DND-41 (cell line): ENCODE data around the gene RPN2.

Source experiments
- ATAC-seq: fragments of 200-7000 bp; cut with Tn5 transposase; 3 replicates; pipeline ENCODE4 v1.9.1; 2021; ENCODE audit warnings: low read depth; ENCODE audit not compliant: insufficient read depth
- DNase-seq: peaks from one replicate; pipeline ENCODE4 v3.0.0-alpha.2; 2020
- H2AFZ ChIP-seq: 2 replicates; pipeline ENCODE4 v1.6.0; 2012; ENCODE audit warnings: low read depth, low read length
- H3K27ac ChIP-seq: 2 replicates; pipeline ENCODE4 v1.5.1; 2012; ENCODE audit warnings: low read length, inconsistent platforms
- H3K27me3 ChIP-seq: fragments of 200-600 bp; sonication (generic); 2 replicates; pipeline ENCODE4 v1.6.0; 2012; ENCODE audit warnings: low read length, mild to moderate bottlenecking, inconsistent platforms; ENCODE audit not compliant: insufficient read depth, poor library complexity
- H3K36me3 ChIP-seq: 2 replicates; pipeline ENCODE4 v1.5.1; 2012; ENCODE audit warnings: low read length, inconsistent platforms; ENCODE audit not compliant: insufficient read depth
- H3K4me1 ChIP-seq: 2 replicates; pipeline ENCODE4 v1.5.1; 2012; ENCODE audit warnings: mild to moderate bottlenecking, low read length; ENCODE audit not compliant: insufficient read depth
- H3K4me2 ChIP-seq: 2 replicates; pipeline ENCODE4 v1.6.0; 2012; ENCODE audit warnings: mild to moderate bottlenecking, moderate library complexity, low read length, inconsistent platforms; ENCODE audit not compliant: insufficient read depth
- H3K4me3 ChIP-seq, 2 experiments: fragments of 200-600 bp in 1 of 2; shearing (Covaris generic) in 1 of 2; 2 replicates each; pipeline ENCODE4 v1.5.1; 2012 to 2016; ENCODE audit warnings: inconsistent platforms in 2 of 2, low read length in 2 of 2, mild to moderate bottlenecking in 2 of 2, low read depth in 1 of 2, moderate library complexity in 1 of 2
- H3K79me2 ChIP-seq: 2 replicates; pipeline ENCODE4 v1.6.0; 2012; ENCODE audit warnings: low read length, inconsistent platforms; ENCODE audit not compliant: insufficient read depth
- H3K9ac ChIP-seq: 2 replicates; pipeline ENCODE4 v1.6.0; 2012; ENCODE audit warnings: low read depth, mild to moderate bottlenecking, inconsistent platforms, low read length, moderate library complexity
- H3K9me3 ChIP-seq: 2 replicates; pipeline ENCODE4 v1.5.1; 2012; ENCODE audit warnings: low read length, moderate library complexity, mild to moderate bottlenecking, inconsistent platforms; ENCODE audit not compliant: insufficient read depth, severe bottlenecking
- H4K20me1 ChIP-seq: 2 replicates; pipeline ENCODE4 v1.6.0; 2012; ENCODE audit warnings: low read length; ENCODE audit not compliant: insufficient read depth
- EZH2 ChIP-seq: IDR thresholded peaks from 3 replicates; pipeline ENCODE4 v1.6.1; 2012; ENCODE audit warnings: borderline replicate concordance, low read depth, mild to moderate bottlenecking, moderate library complexity, low read length, inconsistent platforms; ENCODE audit not compliant: severe bottlenecking
- TF ChIP-seq, protein P1 (sequence below): IDR thresholded peaks from 2 replicates; pipeline ENCODE4 v1.5.1; 2012; ENCODE audit warnings: borderline replicate concordance, low read length, moderate library complexity, mild to moderate bottlenecking; ENCODE audit not compliant: poor library complexity, severe bottlenecking; ENCODE audit errors: extremely low read depth

RPN2 gene

DNA sequence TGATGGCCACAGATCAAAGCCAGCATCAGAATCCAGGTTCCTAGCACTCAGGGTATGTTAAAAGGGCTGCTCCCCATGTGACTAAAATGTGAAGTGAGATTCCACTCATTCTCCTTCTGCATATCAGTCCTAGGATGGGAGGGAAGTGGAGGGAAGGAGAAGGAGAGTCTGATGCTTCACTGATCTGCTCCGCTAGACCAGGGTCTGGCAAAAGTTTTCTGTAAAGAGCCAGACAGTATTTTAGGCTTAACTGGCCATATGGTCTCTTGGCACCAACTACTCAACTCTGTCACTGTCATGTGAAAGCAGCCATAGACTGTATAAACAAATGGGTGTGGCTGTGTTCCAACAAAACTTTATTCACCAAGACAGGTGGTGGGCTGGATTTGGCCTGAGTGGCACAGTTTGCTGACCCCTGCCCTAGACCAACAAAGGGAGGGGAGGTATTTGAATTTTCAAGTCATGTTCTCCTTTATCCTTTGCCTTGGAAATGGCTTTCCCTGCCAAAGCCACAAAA lies 59.9 kb downstream of the RPN2 start:
- H3K79me2 ChIP-seq: no peaks in the 10 kb centered on the region
- 0 out of 2 replicates have a peak, but pooled peaks cover 4% of the 10 kb centered on the region for H4K20me1 ChIP-seq
- H3K9ac ChIP-seq: no peak overlapping the region
- H3K4me3 ChIP-seq: no peak overlapping the region
- no peak overlapping the region for H3K4me2 ChIP-seq
- no peak overlapping the region for H2AFZ ChIP-seq
- no peak for TF ChIP-seq EZH2
- TF ChIP-seq, protein P1, sequence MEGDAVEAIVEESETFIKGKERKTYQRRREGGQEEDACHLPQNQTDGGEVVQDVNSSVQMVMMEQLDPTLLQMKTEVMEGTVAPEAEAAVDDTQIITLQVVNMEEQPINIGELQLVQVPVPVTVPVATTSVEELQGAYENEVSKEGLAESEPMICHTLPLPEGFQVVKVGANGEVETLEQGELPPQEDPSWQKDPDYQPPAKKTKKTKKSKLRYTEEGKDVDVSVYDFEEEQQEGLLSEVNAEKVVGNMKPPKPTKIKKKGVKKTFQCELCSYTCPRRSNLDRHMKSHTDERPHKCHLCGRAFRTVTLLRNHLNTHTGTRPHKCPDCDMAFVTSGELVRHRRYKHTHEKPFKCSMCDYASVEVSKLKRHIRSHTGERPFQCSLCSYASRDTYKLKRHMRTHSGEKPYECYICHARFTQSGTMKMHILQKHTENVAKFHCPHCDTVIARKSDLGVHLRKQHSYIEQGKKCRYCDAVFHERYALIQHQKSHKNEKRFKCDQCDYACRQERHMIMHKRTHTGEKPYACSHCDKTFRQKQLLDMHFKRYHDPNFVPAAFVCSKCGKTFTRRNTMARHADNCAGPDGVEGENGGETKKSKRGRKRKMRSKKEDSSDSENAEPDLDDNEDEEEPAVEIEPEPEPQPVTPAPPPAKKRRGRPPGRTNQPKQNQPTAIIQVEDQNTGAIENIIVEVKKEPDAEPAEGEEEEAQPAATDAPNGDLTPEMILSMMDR: no peak
- no peak for DNase-seq
- H3K27me3 ChIP-seq: no peaks in the 10 kb centered on the region
- no peak overlapping the region for H3K27ac ChIP-seq
- ATAC-seq: no peak
- H3K36me3 ChIP-seq: peaks cover 97% of the 10 kb centered on the region
- H3K4me1 ChIP-seq: no peaks in the 10 kb centered on the region
- H3K9me3 ChIP-seq: no peaks in the 10 kb centered on the region

DNA sequence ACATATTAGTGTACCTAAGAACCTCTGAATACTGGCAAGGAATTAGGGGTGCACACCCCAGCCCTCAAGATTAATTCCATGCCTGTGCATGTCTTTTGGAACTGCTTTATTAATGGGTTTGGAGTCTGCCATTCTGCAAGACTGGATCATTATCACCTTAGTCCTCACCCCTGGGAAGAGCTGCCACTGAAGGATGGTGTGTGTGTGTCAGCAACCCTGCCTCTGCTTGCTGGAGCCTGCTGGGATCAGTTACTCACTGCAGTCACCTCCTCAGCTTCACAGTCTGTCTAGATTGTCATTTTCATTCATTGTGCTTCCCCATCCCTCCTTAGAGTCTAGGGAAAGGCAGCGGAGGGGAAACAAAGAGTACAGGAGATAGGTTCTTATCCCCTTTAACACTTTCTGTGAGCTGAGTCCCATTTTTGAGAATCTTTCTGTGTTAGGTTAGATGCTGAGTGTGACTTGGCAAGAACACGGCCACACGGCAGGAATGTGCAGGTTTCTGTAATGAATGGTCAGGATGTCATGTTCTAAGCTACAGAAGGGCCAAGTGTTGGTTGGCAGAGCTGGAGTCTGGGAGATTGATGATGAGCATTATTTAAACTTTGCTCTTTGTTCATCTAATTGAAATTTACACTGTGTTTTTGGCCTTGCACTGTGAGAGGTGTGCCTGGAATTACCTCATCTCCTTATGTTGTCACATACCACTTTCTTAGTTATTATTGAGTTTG lies 61.4 kb downstream of the RPN2 start:
- H3K9me3 ChIP-seq: no peaks in the 10 kb centered on the region
- H3K4me1 ChIP-seq: no peaks in the 10 kb centered on the region
- no peak overlapping the region for H3K9ac ChIP-seq
- H4K20me1 ChIP-seq: 0 out of 2 replicates have a peak, but pooled peaks cover 4% of the 10 kb centered on the region
- no peak overlapping the region for H3K27ac ChIP-seq
- H3K79me2 ChIP-seq: no peaks in the 10 kb centered on the region
- H3K36me3 ChIP-seq: peaks cover 85% of the 10 kb centered on the region
- no peak for DNase-seq
- no peak overlapping the region for H2AFZ ChIP-seq
- no peak for ATAC-seq
- no peak overlapping the region for H3K4me3 ChIP-seq
- H3K4me2 ChIP-seq: no peak overlapping the region
- no peak for TF ChIP-seq EZH2
- TF ChIP-seq, protein P1: no peak
- no peaks in the 10 kb centered on the region for H3K27me3 ChIP-seq

DNA sequence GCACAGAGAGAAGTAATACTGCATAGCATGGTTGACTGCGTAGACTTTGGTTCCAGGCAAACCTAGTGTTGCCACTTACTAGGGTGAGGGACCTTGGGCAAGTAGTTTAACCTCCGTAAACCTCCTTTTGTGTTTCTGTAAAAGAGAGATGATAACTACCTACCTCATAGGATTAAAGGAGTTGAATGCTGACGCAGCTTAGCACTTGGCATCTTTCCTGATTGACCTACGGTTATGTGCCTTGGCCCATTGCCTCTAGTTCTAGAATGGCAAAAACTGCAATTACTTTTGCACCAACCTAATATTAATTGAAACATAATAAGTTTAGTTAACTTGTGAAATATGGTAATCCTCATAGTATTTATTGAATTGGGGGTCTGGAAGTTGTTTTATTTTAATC lies 63.4 kb downstream of the RPN2 start:
- Histone ChIP-seq H3K4me3 (no peak overlapping the region), H4K20me1 (0 out of 2 replicates have a peak, but pooled peaks cover 4% of the 10 kb centered on the region), H3K4me1 (no peaks in the 10 kb centered on the region), H3K9me3 (no peaks in the 10 kb centered on the region), H3K4me2 (no peak overlapping the region), H3K9ac (no peak overlapping the region), H3K27me3 (no peaks in the 10 kb centered on the region), H3K79me2 (no peaks in the 10 kb centered on the region), H2AFZ (no peak overlapping the region), H3K36me3 (peaks cover 65% of the 10 kb centered on the region), H3K27ac (no peak overlapping the region)
- DNase-seq (no peak), ATAC-seq (no peak)
- TF ChIP-seq EZH2: no peak
- TF ChIP-seq, protein P1: no peak
